HCT116 (cell line): ENCODE results near the gene HES6.

Experiments used
- JUND ChIP-seq: IDR thresholded peaks from 2 replicates; pipeline ENCODE4 v1.6.1; 2012
- POLR2A ChIP-seq: IDR thresholded peaks from 2 replicates; pipeline ENCODE4 v1.7.0; 2011; ENCODE audit warnings: borderline replicate concordance; ENCODE audit not compliant: insufficient read depth, insufficient read length; ENCODE audit errors: extremely low read depth
- POLR2AphosphoS5 ChIP-seq: IDR thresholded peaks from 2 replicates; pipeline ENCODE4 v1.6.1; 2011; ENCODE audit warnings: mild to moderate bottlenecking, low read depth, low read length, moderate library complexity
- ZNF274 ChIP-seq: fragments of 200-500 bp; sonication (Bioruptor generic); IDR thresholded peaks from 2 replicates; pipeline ENCODE4 v1.6.1; 2014; ENCODE audit warnings: mild to moderate bottlenecking, low read depth, low read length, inconsistent platforms
- TF ChIP-seq, protein P1 (sequence below): IDR thresholded peaks from 2 replicates; pipeline ENCODE4 v1.6.1; 2012
- TF ChIP-seq, protein P2 (sequence below), 3 experiments: fragments of 200-600 bp in 1 of 3; sonication (generic) in 1 of 3; IDR thresholded peaks in 2 of 3; conservative IDR thresholded peaks in 1 of 3; 2 replicates each; pipeline ENCODE4 v1.5.1; 2012 to 2017; ENCODE audit warnings: low read depth in 2 of 3, low read length in 2 of 3, antibody characterized with exemption in 1 of 3, borderline replicate concordance in 1 of 3, control low read depth in 1 of 3, mild to moderate bottlenecking in 1 of 3, mixed read lengths in 1 of 3, mixed run types in 1 of 3, moderate library complexity in 1 of 3; ENCODE audit not compliant: insufficient read depth in 1 of 3
- TF ChIP-seq, protein P3 (sequence below): IDR thresholded peaks from 2 replicates; pipeline ENCODE4 v1.6.1; 2012; ENCODE audit warnings: low read depth

DNA sequence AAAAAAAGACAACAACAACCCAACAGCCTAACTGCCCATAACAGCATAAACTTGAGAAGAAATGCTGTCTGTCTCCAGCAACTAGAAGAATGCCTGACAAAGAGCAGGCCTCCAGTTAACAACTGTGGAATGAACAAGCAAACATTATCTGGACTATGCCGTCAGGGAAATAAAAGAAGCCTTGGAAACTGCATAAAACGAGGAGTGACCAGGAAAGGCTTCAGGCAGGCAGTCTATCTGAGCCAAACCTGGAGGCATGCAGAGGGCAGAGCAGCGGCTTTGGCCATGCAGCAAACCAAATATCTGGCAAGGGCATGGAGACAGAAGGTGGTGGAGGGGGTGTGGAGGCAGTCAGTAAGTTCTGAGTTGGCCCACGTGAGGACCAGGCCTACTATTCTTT, 11.1 kb downstream of the HES6 start:
- TF ChIP-seq JUND = no peak
- TF ChIP-seq, protein P1, sequence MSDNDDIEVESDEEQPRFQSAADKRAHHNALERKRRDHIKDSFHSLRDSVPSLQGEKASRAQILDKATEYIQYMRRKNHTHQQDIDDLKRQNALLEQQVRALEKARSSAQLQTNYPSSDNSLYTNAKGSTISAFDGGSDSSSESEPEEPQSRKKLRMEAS = no peak
- TF ChIP-seq, protein P2, sequence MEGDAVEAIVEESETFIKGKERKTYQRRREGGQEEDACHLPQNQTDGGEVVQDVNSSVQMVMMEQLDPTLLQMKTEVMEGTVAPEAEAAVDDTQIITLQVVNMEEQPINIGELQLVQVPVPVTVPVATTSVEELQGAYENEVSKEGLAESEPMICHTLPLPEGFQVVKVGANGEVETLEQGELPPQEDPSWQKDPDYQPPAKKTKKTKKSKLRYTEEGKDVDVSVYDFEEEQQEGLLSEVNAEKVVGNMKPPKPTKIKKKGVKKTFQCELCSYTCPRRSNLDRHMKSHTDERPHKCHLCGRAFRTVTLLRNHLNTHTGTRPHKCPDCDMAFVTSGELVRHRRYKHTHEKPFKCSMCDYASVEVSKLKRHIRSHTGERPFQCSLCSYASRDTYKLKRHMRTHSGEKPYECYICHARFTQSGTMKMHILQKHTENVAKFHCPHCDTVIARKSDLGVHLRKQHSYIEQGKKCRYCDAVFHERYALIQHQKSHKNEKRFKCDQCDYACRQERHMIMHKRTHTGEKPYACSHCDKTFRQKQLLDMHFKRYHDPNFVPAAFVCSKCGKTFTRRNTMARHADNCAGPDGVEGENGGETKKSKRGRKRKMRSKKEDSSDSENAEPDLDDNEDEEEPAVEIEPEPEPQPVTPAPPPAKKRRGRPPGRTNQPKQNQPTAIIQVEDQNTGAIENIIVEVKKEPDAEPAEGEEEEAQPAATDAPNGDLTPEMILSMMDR (IDR thresholded peaks at IDR 0.05 in 2 of 3, conservative IDR thresholded peaks at IDR 0.05 in 1 of 3; ENCODE audit: borderline replicate concordance in 1 of 3, insufficient read depth in 1 of 3, low read depth in 2 of 3, low read length in 2 of 3) = no peak
- TF ChIP-seq, protein P3, sequence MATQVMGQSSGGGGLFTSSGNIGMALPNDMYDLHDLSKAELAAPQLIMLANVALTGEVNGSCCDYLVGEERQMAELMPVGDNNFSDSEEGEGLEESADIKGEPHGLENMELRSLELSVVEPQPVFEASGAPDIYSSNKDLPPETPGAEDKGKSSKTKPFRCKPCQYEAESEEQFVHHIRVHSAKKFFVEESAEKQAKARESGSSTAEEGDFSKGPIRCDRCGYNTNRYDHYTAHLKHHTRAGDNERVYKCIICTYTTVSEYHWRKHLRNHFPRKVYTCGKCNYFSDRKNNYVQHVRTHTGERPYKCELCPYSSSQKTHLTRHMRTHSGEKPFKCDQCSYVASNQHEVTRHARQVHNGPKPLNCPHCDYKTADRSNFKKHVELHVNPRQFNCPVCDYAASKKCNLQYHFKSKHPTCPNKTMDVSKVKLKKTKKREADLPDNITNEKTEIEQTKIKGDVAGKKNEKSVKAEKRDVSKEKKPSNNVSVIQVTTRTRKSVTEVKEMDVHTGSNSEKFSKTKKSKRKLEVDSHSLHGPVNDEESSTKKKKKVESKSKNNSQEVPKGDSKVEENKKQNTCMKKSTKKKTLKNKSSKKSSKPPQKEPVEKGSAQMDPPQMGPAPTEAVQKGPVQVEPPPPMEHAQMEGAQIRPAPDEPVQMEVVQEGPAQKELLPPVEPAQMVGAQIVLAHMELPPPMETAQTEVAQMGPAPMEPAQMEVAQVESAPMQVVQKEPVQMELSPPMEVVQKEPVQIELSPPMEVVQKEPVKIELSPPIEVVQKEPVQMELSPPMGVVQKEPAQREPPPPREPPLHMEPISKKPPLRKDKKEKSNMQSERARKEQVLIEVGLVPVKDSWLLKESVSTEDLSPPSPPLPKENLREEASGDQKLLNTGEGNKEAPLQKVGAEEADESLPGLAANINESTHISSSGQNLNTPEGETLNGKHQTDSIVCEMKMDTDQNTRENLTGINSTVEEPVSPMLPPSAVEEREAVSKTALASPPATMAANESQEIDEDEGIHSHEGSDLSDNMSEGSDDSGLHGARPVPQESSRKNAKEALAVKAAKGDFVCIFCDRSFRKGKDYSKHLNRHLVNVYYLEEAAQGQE = no peak
- no peak for TF ChIP-seq POLR2A
- no peak for TF ChIP-seq POLR2AphosphoS5
- TF ChIP-seq ZNF274 = no peak
